CD14-positive monocyte (primary cell): ENCODE measurements around the gene UNC5CL. TPM values are rescaled to one million over a fixed set of nuclear protein-coding genes. Genes with fewer than 3 reads are reported as not detected.

Source experiments
- DNase-seq, 3 donors: peaks; one replicate each; pipeline ENCODE4 v3.0.0-alpha.2; 2011 to 2022
- H2AFZ ChIP-seq: 2 replicates; pipeline ENCODE4 v1.6.0; 2012; ENCODE audit warnings: mild to moderate bottlenecking, low read depth, low read length, inconsistent platforms; ENCODE audit not compliant: insufficient read depth, poor library complexity, severe bottlenecking
- H3K27ac ChIP-seq, 2 donors: 1 replicate in 1 of 2; 2 replicates in 1 of 2; pipeline ENCODE4 v1.5.1; 2012 to 2013; ENCODE audit warnings: low read length in 2 of 2, control low read depth in 1 of 2, inconsistent platforms in 1 of 2, low read depth in 1 of 2, mild to moderate bottlenecking in 1 of 2
- H3K27me3 ChIP-seq, 2 donors: one replicate each; pipeline versions ENCODE4 v1.6.0 to v1.6.1; 2011 to 2013; ENCODE audit warnings: low read length in 2 of 2; ENCODE audit not compliant: control insufficient read depth in 2 of 2, insufficient read depth in 2 of 2
- H3K36me3 ChIP-seq, 2 donors: replicated peaks in 1 of 2; 1 replicate in 1 of 2; 2 replicates in 1 of 2; pipeline versions ENCODE4 v1.5.1 to v1.6.1; 2012 to 2013; ENCODE audit warnings: low read length in 2 of 2, control low read depth in 1 of 2, inconsistent platforms in 1 of 2, mild to moderate bottlenecking in 1 of 2; ENCODE audit not compliant: insufficient read depth in 2 of 2, control insufficient read depth in 1 of 2
- H3K4me1 ChIP-seq, 2 donors: 1 replicate in 1 of 2; 2 replicates in 1 of 2; pipeline versions ENCODE4 v1.5.1 to v1.6.1; 2012 to 2013; ENCODE audit warnings: low read length in 2 of 2, control low read depth in 1 of 2, inconsistent platforms in 1 of 2, mild to moderate bottlenecking in 1 of 2, moderate library complexity in 1 of 2; ENCODE audit not compliant: insufficient read depth in 2 of 2, control insufficient read depth in 1 of 2
- H3K4me2 ChIP-seq: replicated peaks from 2 replicates; pipeline ENCODE3; 2012; ENCODE audit warnings: low read length, moderate library complexity, mild to moderate bottlenecking; ENCODE audit not compliant: poor library complexity, severe bottlenecking; ENCODE audit errors: extremely low read depth
- H3K4me3 ChIP-seq, 3 experiments: fragments of 200-600 bp in 1 of 3; sonication (generic) in 1 of 3; replicated peaks in 1 of 3; 1 replicate in 2 of 3; 2 replicates in 1 of 3; pipeline ENCODE4 v1.5.1; 2011 to 2013; ENCODE audit warnings: low read length in 3 of 3, mild to moderate bottlenecking in 3 of 3, control low read depth in 2 of 3, low read depth in 2 of 3, inconsistent platforms in 1 of 3, moderate library complexity in 1 of 3
- H3K79me2 ChIP-seq: 2 replicates; pipeline ENCODE4 v1.6.0; 2012; ENCODE audit warnings: mild to moderate bottlenecking, control low read depth, inconsistent platforms, low read length, moderate library complexity; ENCODE audit not compliant: insufficient read depth
- H3K9ac ChIP-seq: 2 replicates; pipeline ENCODE4 v1.6.0; 2017; ENCODE audit warnings: low read length, mild to moderate bottlenecking; ENCODE audit not compliant: insufficient read depth, poor library complexity, severe bottlenecking
- H3K9me3 ChIP-seq, 2 donors: replicated peaks in 1 of 2; 1 replicate in 1 of 2; 2 replicates in 1 of 2; pipeline versions ENCODE4 v1.5.1 to v1.6.1; 2012 to 2013; ENCODE audit warnings: low read length in 2 of 2, control low read depth in 1 of 2; ENCODE audit not compliant: control insufficient read depth in 1 of 2, insufficient read depth in 1 of 2
- H4K20me1 ChIP-seq: 2 replicates; pipeline ENCODE4 v1.6.0; 2012; ENCODE audit warnings: mild to moderate bottlenecking, low read length, control low read depth, moderate library complexity; ENCODE audit not compliant: insufficient read depth
- H3K27ac Mint-ChIP-seq, 7 donors: one replicate each; pipeline ENCODE4 v1.8.0; 2020; ENCODE audit warnings: mild to moderate bottlenecking in 7 of 7, mixed read lengths in 7 of 7, moderate library complexity in 6 of 7, inconsistent platforms in 2 of 7
- H3K27me3 Mint-ChIP-seq, 3 donors: one replicate each; pipeline ENCODE4 v1.8.0; 2021 to 2022; ENCODE audit warnings: low read depth in 3 of 3, mild to moderate bottlenecking in 3 of 3, mixed read lengths in 3 of 3, moderate library complexity in 3 of 3, inconsistent platforms in 1 of 3
- H3K36me3 Mint-ChIP-seq, 2 donors: one replicate each; pipeline ENCODE4 v1.8.0; 2020; ENCODE audit warnings: mixed read lengths in 2 of 2, inconsistent platforms in 1 of 2, mild to moderate bottlenecking in 1 of 2
- H3K4me1 Mint-ChIP-seq: one replicate; pipeline ENCODE4 v1.8.0; 2020; ENCODE audit warnings: mild to moderate bottlenecking, mixed read lengths
- H3K4me3 Mint-ChIP-seq, 2 donors: one replicate each; pipeline ENCODE4 v1.8.0; 2020; ENCODE audit warnings: mild to moderate bottlenecking in 2 of 2, mixed read lengths in 2 of 2, moderate library complexity in 1 of 2
- H3K9me3 Mint-ChIP-seq, 7 donors: one replicate each; pipeline ENCODE4 v1.8.0; 2020 to 2022; ENCODE audit warnings: mixed read lengths in 7 of 7, mild to moderate bottlenecking in 6 of 7, moderate library complexity in 6 of 7, inconsistent platforms in 2 of 7
- WGBS: methylation state at CpG from one replicate; pipeline ENCODE4 v1.1.5; 2013; ENCODE audit warnings: missing lambda C conversion rate; ENCODE audit not compliant: insufficient coverage; 5-methylcytosine and 5-hydroxymethylcytosine counted together
- intact Hi-C, 2 donors: fragments of 100-400 bp; cut with micrococcal nuclease; formaldehyde crosslinking; loops; one replicate each; pipeline versions ENCODE4 v1.15.0 to v1.15.1; 2023
- polyA plus RNA-seq, 3 donors: library from polyadenylated mRNA; depleted of rRNA in 1 of 3; unstranded in 2 of 3; stranded (reverse) in 1 of 3; fragments of 300-500 nt in 2 of 3; fragments of >200 nt in 1 of 3; fragmentation: Illumina TruSeq in 2 of 3; gene quantifications; 1 replicate in 2 of 3; 2 replicates in 1 of 3; pipeline ENCODE4 v1.2.3, GENCODE V29; 2012 to 2021
- TF ChIP-seq, protein P1 (sequence below): fragments of 200-600 bp; IDR thresholded peaks from one replicate; pipeline ENCODE4 v1.8.0; 2022; ENCODE audit warnings: antibody characterized with exemption, mild to moderate bottlenecking

UNC5CL gene
- polyA plus RNA-seq, 3 donors: 0.09 to 2.3 TPM; not detected in 1

DNA sequence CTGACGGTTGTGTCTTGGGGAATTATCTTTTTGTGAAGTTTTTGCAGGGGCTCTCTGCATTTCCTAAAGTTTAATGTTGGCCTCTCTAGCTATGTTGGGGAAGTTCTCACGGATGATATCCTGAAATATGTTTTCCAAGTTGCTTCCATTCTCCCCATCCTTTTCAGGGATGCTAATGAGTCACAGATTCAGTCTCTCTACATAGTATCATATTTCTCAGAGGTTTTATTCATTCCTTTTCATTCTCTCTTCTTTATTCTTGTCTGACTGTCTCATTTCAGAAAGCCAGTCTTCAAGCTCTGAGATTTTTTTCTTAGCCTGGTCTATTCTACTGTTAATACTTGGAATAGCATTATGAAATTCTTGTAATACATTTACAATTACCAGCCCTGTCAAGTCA is 61.3 kb downstream of the UNC5CL start:
- Histone ChIP-seq H3K4me2 (no peak overlapping the region), H3K27me3 (peaks cover 3 to 7% of the 10 kb centered on the region in 2 donors)

GRCh38 chr6:40977085-40977484 is 61.9 kb downstream of the UNC5CL start:
- Histone ChIP-seq H3K9ac (no peak overlapping the region), H2AFZ (no peak overlapping the region), H3K4me2 (no peak overlapping the region), H3K27me3 (peaks cover 3 to 7% of the 10 kb centered on the region in 2 donors), H4K20me1 (no peaks in the 10 kb centered on the region), H3K9me3 (no peaks in the 10 kb centered on the region), H3K4me1 (no peaks in the 10 kb centered on the region), H3K79me2 (no peaks in the 10 kb centered on the region), H3K27ac (no peak overlapping the region), H3K4me3 (no peak overlapping the region), H3K36me3 (no peaks in the 10 kb centered on the region)
- no peak overlapping the region for H3K4me3 Mint-ChIP-seq
- H3K4me1 Mint-ChIP-seq: no peaks in the 10 kb centered on the region
- H3K27me3 Mint-ChIP-seq: peaks cover 10 to 49% (median 16%) of the 10 kb centered on the region in 3 donors
- H3K9me3 Mint-ChIP-seq: peaks cover 0 to 3% (median 2%) of the 10 kb centered on the region in 7 donors
- H3K36me3 Mint-ChIP-seq: no peaks in the 10 kb centered on the region
- H3K27ac Mint-ChIP-seq: no peak overlapping the region
- 96% methylated on average over 3 of the region's 4 CpGs for WGBS
- no peak for DNase-seq
- TF ChIP-seq, protein P1, sequence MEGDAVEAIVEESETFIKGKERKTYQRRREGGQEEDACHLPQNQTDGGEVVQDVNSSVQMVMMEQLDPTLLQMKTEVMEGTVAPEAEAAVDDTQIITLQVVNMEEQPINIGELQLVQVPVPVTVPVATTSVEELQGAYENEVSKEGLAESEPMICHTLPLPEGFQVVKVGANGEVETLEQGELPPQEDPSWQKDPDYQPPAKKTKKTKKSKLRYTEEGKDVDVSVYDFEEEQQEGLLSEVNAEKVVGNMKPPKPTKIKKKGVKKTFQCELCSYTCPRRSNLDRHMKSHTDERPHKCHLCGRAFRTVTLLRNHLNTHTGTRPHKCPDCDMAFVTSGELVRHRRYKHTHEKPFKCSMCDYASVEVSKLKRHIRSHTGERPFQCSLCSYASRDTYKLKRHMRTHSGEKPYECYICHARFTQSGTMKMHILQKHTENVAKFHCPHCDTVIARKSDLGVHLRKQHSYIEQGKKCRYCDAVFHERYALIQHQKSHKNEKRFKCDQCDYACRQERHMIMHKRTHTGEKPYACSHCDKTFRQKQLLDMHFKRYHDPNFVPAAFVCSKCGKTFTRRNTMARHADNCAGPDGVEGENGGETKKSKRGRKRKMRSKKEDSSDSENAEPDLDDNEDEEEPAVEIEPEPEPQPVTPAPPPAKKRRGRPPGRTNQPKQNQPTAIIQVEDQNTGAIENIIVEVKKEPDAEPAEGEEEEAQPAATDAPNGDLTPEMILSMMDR: no peak
- intact Hi-C loops: no loop called here

More for the DNA sequence above, 61.3 kb downstream of the UNC5CL start:
- TF ChIP-seq, protein P1: no peak
- Histone ChIP-seq H3K27ac (no peak overlapping the region), H3K36me3 (no peaks in the 10 kb centered on the region), H3K79me2 (no peaks in the 10 kb centered on the region), H3K9ac (no peak overlapping the region), H3K4me1 (no peaks in the 10 kb centered on the region), H3K9me3 (no peaks in the 10 kb centered on the region), H3K4me3 (no peak overlapping the region), H4K20me1 (no peaks in the 10 kb centered on the region), H2AFZ (no peak overlapping the region)
- WGBS: no CpG with 5 or more reads among the region's 2 CpGs
- Mint-ChIP-seq H3K4me1 (no peaks in the 10 kb centered on the region), H3K9me3 (peaks cover 0 to 3% (median 2%) of the 10 kb centered on the region in 7 donors), H3K36me3 (no peaks in the 10 kb centered on the region), H3K27me3 (peaks cover 10 to 54% (median 17%) of the 10 kb centered on the region in 3 donors), H3K27ac (no peak overlapping the region), H3K4me3 (no peak overlapping the region)
- intact Hi-C loops: no loop called here
- DNase-seq: no peak

Other genes with a start within 250 kb of the UNC5CL start
- gene TSPO2, start 3.2 kb upstream of the UNC5CL start, polyA plus RNA-seq: not detected
- under 1 TPM in 2 of 3 donors, not detected in 1; 0.14 to 0.42 TPM for gene APOBEC2, start 14.0 kb upstream of the UNC5CL start, polyA plus RNA-seq
- gene OARD1, start 33.1 kb upstream of the UNC5CL start, polyA plus RNA-seq: 10 to 100 TPM in 2 of 3 donors, 1 to 10 TPM in 1; 6.5 to 23.6 (median 16.8) TPM
- gene NFYA, start 33.8 kb upstream of the UNC5CL start, polyA plus RNA-seq: 10 to 100 TPM in 2 of 3 donors, 1 to 10 TPM in 1; 9.7 to 21.4 (median 10.7) TPM
- 1 to 10 TPM in 2 of 3 donors, under 1 TPM in 1; 0.65 to 3.6 (median 2.6) TPM for gene TREML1, start 115.1 kb upstream of the UNC5CL start, polyA plus RNA-seq
- under 1 TPM; 0.54 to 0.78 (median 0.56) TPM for gene TREM2, start 123.9 kb upstream of the UNC5CL start, polyA plus RNA-seq
- gene TREML2, start 161.9 kb upstream of the UNC5CL start, polyA plus RNA-seq: 1 to 10 TPM in 2 of 3 donors, under 1 TPM in 1; 0.89 to 4.2 (median 1.1) TPM
- not detected for gene TREML4, start 189.1 kb upstream of the UNC5CL start, polyA plus RNA-seq
- 100 to 1,000 TPM; 175 to 303 (median 240) TPM for gene TREM1, start 247.5 kb upstream of the UNC5CL start, polyA plus RNA-seq